NCI-H2107 treated with DMSO at 0.1 percent for 48 hours (cell line): ENCODE data around the gene CES2.

ENCODE experiments used
- DNase-seq: peaks from one replicate; lab custom pipeline; 2025; ENCODE audit not compliant: unreplicated experiment; lab: John Stamatoyannopoulos, UW

Gene CES2

DNA sequence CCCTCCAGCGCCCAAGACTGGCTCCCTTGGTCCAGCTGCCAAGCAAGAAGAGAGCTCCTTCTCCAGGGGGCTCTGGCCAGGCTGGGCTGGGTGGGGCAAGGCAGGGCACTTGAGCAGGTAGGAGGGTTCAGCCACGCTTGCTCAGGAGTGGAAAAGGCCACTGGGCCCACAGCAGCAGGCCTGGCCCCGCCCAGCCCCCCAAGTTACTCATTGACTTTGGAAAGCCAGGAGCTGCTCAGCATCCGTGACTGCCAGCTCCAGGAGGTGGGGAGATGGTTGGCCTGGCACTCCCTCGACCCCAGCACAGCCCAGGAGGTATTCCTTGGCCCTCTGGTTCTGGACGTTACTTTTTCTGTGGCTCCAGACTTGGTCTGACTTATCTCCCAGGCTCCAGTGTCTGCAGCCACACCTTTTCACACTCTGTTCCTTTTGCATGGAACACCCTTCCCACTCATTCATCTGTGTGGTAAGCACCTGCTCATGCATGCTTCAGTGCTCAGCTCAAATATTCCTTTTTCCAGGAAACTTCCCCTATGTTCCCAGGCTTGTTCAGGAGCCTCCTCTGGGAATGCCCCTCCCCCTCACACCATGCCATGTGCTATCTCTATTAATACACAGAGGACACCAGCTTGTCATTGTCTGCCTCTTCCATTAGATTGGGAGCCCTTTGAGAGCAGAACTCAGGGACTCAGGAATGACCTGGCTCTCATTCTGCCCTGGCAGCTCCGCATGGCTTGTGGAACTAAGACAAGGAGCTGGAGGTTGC is 16.3 kb upstream of the CES2 start, which contains the start of gene CDH16:
TSS of gene CDH16 (minus strand) at position 83 of the 766 bp plus-strand sequence. CDS start 820 bp downstream, outside the sequence.
- no peak for DNase-seq

DNA sequence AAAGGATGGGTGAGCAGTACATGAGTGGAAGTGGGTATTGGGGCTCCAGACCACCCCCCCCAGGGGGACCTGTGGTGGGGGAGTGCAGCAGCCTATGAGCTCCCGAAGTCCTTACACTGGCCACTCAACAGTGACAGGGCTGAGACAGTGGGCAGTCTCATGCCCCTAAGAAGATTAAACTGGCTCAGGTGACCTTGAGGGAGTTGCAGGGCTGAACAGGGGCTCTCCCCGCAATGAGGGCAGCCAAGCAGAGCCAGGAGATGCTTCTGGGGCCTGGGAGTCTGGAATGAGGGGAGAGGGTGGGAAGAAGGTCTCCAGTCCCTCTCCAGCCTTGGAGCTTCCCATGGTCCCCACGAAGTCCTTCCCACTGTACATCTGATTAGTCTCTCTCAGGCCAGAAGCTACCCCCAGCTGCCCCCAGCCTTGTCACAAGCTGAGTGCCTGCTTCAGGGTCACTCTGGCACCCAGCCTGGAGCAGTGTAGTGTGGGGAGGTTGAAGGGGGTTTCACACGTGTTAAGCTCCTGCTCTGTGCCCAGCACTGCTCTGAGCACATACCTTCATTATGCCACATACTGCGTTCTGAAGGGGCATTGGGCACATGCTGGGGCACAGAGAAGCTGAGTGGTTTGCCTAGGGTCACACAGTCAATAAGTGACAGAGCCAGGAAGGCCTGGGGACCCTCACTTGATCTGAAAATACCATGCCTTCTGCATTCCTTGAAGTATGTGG is 15.6 kb upstream of the CES2 start:
- no peak for DNase-seq

DNA sequence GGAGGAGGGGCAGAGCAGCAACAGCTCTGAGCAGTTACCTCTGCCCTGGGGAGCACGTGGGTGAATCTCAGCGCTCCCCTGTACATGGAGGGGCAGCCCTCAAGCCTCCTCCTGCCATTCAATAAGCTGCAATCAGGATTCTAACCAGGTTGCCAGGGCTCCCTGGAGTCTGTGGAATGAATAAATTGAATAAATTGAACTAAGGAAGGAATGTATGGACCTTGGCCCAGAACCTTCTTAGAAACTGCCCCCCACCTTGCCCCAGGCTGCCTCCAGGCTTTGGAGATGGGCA is 15.1 kb upstream of the CES2 start:
- no peak for DNase-seq

DNA sequence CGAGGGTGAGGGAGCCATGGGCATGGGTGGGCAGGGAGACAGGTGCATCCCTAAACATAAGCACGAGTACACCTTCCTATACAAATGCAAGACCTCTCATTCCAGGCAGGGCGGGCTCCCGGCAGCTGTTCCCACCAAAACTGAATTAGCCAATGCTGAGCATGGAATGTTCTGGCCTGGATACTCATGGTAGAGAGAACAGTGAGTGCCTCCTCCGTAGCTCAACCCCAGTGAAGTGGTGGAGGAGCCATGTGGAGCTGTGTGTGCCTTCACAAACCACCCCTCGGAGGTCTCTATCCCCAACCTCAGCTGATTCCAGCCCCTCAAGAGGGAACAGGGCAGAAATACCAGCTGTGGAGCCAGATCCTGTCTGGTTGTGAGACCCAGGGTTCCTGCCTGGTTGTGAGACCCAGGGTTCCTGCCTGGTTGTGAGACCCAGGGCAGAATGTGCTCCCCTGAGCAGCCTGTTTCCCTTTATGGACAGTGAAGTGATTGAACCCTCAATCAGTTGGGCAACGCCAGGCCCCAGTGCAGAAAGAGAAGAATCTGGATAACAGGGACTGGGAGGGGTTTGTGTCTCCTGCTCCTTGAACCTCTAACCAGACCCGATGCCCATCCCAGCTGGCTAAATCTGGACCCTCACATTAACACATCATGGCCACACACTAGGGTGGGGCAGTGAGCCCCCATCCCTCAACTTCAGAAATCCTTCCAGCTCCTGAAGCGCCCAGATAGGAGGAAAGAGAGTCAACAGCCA is 14.2 kb upstream of the CES2 start:
- DNase-seq, result no peak

DNA sequence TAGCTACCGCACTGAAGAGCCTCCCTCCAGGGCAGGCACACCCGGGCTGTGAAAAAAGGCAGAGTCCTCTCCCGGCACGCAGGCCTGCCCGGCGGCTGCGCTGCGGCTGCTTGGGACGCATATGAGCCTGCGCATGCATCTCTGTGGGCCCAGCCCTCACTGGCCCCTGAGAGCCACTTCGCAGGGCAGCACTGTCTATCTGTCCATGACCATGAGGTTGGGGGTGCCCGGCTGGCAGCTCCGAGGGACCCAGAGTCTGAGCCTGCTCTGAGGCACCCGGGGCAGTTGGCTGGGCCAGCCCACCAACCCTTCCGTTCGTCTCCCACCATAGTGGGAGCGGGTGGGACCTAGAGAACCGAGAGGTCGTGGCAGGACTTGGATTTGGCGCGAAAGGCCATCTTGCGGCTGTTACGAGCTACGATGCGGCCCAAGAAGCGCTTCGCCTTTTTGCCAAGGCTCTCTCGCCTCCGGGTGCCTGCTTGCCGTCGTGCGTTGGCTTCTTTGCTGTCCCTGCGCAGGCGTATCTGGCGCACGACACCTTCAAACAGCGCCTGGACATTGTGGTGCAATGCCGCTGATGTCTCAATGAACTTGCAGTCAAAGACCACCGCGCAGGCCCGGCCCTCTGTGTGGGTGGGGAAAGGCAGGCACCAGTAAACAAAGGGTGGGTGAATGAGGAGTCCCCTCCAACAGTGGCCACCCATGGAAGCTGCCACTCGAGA is 13.4 kb upstream of the CES2 start:
- no peak for DNase-seq

DNA sequence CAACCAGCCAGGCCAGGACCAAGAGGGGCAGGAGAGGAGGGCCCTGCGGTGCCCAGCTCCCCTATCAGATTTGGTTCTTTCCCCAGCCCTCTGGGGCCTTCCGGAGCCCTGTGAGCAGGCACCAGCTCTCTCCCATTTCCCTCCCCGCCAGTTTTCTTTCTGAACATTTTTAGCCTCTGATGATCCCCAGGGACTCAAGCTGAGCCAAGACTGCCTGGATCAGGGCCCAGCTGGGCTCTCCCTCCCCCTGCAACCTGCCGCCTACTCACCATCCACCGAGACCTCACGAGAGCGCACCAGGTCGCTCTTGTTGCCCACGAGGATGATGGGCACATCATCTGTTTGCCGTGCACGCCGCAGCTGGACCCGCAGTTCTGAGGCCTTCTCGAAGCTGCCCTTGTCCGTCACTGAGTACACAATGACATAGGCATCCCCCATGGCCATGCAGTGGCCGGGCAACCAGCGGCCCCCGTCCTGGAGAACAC is 12.0 kb upstream of the CES2 start:
- peak; percentile 80 for DNase-seq

DNA sequence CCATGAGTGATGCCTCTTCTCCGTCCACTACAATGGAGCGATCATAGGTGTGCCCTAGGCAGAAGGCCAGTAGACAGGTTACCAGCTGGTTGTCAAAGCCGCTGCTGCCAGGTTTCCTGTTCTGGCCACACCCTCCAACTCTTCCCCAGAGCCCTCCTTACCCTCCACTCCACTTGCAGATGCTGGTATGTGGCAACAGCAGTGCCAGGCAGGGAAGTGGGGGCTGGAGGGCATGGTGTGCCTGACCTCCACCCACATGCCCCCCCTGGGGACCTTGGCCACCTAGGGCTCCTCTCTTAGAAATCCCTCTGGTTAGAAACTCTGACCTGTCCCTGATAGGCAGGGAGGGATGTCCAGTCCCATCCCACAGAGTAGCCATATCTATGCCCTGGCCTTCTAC is 11.4 kb upstream of the CES2 start:
- DNase-seq, result no peak

DNA sequence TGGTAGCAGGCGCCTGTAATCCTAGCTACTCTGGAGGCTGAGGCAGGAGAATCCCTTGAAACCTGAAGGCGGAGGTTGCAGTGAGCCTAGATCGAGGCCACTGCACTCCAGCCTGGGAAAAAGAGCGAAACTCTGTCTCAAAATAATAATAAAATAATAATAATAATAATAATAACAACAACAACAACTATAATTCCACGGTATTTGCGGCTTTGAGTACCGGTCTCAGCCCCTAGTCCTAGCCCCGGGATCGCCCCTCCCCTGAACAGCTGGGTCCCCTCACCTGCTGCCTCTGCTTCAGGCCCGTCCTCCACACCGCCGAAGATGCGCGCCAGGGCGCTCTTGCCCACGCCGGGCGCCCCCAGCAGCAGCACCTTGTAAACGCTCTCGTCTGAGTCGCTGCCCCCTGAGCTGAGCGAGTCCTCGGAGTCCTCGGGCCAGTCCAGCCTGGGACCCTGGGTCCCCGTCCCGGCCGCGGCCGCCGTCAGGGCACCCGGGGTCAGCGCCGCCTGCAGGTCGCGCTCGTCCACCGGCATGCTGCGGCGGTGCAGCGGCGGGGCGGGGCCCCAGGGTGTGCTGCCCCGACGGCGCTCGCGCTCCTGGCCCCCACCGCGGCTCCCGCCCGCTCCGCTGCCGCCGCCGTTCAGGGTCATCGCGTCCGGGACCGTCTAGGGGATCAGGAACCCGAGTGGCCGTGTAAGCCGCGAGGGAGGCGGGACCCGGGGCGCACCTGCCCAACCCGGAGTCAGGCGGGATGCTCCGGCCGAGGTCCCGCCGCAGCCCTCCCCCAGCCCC is 10.6 kb upstream of the CES2 start:
- no peak for DNase-seq

DNA sequence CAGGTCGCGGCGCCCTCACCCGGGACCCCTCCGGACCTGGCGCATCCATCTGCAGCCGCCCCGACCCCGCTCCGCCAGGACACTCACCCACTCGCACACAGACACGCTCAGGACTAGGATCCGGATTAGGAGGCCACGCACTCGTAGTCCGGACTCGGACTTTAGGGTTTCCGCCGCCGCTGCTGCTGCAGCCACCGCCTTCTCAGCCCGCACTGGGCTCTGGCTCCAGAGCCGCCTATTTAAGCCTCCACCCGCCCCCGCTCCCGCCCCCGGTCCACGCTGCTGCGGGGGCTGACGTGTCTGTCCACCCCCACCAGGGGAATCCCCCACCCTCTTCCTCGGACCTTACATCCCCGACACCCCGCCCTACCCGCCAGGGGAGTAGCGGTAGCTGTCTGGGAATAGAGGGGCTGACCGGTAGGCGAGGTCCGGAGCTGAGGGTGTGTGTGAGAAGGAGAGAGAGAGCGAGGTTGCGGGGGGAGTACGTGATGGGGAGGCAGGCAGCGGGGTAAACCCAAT is 9.9 kb upstream of the CES2 start, which contains the start of gene RRAD:
TSS of gene RRAD (minus strand) at position 214 of the 519 bp plus-strand sequence. CDS start 356 bp downstream, outside the sequence.
- no peak for DNase-seq

DNA sequence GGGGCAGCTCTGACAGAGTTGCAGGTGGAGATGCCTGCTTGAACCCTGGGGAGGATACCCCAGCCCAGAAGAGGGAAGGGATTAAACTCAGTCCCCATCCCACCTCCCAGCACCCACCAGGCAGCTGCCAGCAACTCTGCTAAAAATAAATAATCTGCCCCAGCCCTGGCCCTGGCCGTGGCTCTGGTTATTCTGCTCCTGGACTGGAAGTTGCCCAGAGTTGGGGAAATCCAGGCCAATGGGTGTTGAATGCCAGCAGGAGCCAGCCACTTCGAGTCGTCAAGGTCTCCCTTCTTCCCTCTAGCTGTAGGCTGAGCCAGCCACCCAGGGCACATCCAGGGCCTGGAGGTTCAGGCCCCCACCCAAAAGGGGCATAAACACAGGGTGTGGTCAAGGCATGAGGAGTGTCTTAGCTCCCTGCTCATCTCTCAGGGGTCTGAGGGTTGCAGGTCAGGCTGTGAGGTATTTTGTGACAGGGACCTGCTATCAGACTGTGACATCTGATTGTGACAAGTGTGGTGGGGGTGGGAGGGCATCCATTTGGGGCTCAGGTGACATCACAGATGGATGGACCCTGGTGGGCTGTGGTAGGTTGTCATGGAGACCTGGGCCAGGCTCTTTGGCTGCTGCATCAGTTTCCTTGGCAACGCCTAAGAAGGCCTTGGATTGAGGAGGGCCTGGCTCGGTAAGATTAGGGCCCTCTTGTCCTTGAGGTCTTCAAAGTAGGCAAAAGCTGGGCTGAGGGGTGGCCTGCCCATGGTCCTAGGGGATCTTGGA is 9.0 kb upstream of the CES2 start:
- DNase-seq, result no peak

DNA sequence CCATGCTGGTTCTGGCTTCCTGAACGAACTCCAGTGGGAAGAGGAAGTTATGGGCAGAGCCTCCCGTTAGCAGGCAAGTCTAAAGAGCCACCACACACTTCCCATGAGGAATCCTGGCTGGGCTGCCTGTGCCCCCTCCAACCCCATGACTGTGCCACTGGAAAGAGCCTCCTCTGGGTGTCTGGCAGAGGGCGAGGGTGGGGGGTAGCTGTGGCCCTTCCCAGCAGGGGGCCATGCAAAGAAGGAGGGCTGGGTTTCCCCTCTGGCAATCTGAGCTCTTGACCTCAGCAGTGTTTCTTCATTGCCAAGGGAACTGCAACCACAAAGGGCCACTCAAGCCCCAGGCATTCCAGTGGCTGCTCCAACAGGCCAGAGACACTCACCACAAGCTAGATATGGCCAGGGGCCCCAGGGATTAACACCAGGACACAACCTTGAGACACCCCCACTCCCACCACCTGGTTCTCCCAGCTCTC is 8.3 kb upstream of the CES2 start:
- peak; percentile 46 for DNase-seq

DNA sequence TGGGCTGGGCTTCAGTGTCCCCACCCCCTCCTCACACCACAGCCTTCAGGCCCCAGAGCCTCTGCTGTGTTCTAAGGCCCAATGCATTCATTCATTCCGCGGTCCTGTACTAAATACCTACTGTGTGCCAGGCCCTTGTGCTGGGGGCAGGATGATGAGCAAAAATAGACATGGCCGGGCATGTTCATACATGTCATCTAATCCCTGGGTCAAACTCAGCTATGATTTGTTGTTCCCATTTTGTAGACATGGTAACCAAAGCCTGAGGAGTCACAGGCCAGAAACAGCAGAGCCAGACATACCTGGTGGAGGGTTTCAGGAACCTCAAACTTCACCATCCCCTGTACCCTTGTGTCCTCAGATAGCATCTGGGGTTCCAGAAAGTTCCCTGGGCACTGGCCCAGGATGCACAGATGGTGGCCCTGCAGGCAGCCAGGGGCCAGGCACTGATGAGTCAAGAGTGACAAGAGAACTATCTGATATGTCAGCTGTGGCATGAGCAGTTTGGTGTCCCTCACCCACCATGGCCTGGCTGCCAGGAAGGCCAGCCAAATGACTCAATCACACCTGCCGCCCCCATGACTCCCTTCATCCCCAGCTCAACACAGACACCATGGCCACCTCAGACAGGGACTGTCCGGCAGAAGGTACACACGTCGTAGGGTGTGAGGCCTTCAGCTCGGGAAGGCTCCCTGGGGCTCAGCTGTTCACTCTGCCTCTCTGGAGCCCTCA is 7.2 kb upstream of the CES2 start:
- DNase-seq, result no peak

DNA sequence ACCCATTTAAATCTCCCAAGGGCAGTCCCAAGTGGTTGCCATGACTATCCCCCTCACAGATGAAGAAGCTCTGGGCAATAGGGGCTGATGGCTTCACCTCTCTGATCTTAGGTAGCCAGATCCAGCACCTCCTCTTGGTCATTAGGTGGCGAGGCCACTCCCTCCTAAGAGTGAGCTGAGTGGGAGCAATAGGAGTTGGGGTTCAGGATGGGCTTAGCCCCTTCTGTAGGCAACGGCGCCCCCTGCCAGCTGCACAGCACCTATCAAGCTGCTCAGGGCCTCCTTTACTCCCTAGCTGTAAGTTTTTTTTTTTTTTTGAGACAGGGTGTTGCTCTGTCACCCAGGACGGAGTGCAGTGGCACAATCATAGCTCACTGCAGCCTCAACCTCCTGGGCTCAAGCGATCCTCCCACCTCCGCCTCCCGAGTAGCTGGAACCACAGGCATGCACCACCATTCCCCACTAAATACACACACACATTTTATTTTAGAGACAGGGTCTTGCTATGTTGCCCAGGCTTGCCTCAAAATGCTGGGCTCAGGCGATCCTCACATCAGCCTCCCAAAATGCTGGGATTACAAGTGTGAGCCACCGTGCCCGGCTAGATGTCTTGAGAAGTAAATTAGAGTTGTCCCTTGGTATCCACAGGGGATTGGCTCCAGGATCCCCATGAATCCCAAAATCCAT is 6.5 kb upstream of the CES2 start:
- no peak for DNase-seq

DNA sequence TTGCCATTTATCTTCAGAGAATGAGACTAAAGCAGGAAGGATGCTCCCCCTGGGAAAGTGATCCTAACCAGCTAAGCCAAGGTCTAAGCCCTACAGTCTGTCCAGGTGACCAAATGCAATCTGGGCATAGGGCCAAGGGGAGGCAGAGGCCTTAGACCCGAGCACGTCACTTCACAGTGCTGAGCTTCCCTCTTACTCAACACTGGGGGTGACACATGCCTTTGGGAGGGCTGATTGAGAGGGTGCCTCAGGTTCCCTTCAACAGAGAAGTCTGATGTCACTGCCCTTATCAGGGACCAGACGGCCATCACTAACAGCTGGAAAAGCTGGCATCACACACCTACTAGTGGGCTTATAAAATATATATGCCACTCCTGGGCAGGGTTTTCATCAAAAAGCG is 5.1 kb upstream of the CES2 start:
- no peak for DNase-seq

DNA sequence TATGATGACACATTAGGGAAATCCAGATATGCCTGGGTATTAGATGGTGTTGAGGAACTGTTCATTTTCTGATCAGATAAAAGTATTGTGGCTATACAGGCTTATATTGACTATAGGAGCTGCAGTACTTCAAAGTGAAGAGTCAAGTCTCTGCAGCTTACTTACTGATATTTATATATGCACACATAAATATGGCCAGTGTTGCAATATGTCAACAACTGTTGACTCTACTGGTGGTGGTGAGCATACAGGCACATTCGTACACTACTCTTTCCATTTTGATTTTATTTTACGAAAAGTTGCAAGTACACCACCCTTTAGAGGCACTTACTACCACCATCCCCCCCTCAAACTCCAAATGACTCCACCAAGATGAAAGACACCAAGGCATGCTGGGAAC is 3.7 kb upstream of the CES2 start:
- no peak for DNase-seq

DNA sequence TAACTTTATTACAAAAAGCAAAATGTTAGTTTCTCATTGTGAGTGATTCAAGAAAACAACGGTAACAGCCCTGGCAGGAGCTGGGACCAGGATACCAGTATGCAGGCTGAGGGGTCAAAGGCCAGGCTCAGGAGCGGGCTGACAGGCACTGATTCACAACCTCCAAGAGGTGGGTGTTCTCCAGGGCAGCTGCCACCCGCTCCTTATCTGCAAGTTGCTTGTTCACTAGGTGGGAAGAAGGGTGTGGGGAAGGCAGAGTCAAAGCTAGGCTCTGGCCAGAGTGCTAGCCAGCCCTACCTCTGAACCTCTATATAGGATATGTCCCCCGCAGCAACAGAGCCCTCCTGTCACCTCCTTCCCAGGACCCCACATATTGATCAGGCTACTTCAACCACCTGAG is 3.2 kb upstream of the CES2 start:
- DNase-seq, result no peak

DNA sequence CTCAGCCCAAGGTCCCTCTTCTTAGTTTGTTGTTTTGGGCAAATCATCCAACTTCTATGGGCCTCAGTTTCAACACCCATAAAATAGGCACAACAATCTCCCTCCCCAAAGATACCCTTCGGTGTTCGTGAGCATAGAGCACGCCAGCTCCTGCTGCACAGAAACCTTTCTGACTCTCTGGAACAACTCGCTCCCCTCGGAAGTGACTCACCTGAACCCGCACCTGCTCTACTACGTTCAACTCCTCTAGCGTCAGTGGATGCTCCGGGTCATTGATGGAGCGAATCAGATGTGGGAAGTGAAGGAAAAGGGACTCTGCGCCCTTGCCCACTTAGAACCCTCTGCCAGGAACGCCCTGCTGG is 1.6 kb upstream of the CES2 start:
- DNase-seq, result no peak
